NCI-H2171 (cell line): ENCODE results near the gene PALLD.

Source experiments
- DNase-seq: peaks from one replicate; lab custom pipeline; 2025; lab: John Stamatoyannopoulos, UW

The PALLD gene

DNA sequence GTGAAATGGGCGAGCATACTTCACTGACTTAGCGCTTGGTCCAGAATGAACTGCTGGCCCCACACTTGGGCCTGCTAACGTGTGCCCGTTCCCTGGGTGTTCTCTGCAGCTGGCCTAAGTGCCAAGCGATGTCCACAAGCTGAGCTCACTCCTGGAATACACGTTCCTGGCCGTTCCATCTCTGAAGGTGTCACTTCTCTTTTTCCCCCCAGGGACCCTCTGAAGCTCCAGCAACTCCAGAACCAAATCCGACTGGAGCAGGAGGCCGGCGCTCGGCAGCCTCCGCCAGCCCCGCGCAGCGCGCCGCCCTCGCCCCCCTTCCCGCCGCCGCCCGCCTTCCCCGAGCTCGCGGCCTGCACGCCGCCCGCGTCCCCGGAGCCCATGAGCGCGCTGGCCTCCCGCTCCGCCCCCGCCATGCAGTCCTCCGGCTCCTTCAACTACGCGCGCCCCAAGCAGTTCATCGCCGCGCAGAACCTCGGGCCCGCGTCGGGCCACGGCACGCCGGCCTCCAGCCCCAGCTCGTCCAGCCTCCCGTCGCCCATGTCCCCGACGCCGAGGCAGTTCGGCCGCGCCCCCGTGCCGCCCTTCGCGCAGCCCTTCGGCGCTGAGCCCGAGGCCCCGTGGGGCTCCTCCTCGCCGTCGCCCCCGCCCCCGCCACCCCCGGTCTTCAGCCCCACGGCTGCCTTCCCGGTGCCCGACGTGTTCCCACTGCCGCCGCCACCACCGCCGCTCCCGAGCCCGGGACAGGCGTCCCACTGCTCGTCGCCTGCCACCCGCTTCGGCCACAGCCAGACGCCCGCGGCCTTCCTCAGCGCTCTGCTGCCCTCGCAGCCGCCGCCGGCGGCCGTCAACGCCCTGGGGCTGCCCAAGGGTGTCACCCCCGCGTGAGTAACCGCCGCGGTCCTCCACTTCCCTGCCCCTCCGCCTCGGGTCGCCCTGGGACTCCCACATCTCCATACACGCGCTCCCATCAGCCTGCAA, 380.9 kb downstream of the PALLD start:
- no peak for DNase-seq

DNA sequence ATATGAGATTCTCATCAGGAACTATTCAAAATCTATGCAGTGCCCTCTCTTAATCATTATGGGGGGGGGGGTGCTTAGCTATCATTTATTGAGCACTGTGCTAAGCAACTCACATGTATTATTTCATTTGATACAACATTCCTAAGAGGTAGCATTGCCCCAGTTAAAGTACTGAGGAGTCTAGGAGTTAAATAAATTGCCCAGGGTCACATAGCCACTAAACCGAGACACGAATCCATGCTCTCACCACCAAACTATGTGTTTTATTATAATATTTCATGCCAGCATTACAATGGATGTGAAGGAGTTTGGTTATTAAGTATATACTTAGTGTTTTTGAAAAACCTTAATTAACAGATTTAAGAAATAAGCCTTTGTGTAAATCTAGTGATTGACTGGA, 381.8 kb downstream of the PALLD start:
- DNase-seq, result no peak

DNA sequence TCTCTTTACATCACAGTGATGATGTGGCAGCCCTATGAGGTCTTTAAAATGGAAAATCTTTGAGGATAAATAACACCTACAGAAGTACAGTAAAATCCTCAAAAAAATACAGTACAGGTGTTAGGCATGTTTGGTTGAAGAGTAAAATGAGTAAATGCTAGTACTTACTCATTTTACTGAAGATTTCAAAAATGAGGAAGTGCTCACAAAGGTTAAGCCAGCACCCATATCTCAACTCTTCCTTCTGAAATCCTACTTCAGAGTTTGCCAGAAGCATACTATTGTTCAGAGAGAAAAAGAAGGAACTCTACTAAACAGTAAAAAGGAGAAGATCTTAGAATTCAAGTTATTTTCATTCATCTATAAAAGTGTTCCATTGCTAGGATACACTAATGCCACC, 382.3 kb downstream of the PALLD start:
- DNase-seq, result no peak

DNA sequence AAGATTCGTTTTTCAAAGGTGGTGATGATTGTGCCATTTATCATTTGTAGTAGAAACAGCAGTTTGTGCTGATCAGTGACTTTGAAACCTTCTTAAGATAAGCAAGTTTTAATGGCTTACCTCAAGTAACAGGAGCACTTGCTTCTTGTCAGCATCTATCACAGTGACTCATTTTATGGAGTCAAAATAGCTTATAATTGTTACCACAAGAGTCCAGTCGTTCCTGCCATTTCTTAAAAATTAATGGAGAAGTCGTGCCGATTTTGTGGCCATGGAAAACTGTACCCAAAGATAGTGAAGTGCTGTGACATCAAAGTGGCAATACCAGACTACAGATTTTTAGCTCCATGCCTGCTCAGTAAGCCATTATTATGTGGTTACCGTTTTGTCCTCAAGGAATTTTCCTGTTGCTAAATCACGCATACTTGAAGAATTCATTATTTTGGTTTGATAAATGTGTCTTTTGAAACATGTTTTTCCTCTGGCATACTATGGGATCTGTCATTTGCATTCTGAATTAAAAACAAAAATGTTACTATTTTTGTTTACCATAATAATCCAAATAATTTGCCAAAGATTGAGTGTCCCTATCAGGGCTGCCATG, 383.3 kb downstream of the PALLD start:
- DNase-seq, result no peak

DNA sequence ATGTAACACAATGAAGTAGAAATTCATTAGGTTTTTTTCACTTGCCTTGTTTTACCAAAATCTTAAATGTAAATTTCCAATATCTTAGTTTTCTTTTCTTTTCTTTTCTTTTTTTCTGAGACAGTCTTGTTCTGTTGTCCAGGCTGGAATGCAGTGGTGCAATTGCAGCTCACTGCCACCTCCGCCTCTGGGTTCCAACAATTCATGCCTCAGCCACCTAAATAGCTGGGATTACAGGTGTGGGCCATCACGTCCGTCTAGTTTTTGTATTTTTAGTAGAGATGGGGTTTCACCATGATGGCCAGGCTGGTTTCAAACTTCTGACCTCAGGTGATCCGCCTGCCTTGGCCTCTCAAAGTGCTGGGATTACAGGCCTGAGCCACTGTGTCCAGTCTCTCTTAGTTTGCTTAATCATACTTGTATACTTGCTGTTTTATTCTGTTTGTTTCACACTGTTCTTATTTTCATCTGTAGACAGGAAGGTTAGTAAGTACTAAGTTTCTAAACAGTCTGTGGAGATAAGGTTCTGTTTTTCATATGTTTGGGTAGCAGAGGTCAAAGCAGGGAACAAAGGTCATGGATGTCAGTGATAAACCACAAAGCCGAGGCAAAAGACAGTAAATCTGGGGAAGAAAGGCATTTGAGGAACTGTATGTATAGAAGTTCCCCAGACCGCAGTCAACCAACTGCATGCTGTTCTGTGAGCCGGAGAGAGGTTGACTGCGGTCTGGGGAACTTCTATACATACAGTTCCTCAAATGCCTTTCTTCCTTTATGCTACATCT, 384.2 kb downstream of the PALLD start:
- DNase-seq, result no peak

DNA sequence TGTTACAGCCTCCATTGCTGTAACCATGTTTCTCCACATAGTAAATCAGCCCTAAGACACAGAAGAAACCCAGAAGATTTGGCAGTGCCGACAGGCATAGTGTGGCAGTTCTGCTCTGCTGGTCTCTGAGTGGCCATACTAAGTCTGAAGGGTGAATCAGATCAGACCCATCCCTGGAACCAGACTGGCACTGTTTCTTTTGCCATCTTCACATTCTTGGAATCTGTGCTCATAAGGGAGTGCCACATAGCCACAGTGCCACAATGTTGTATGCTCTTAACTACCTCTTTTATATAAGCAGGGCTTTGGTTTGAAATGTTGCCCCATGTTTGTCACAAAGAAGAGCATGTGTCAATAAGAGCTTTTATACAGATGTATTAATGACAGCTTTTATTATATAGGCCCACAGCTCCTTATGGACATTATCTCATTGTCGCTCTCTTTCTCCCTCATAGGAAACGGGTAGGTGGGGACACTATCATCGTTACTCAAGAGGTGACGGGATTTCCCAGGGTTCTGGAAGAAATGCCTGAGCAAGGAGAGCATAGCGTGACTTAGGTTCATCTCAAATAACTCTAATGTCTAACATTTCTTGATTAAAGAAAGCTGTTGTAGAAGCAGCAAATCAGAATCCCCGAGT, 385.0 kb downstream of the PALLD start:
- no peak for DNase-seq

DNA sequence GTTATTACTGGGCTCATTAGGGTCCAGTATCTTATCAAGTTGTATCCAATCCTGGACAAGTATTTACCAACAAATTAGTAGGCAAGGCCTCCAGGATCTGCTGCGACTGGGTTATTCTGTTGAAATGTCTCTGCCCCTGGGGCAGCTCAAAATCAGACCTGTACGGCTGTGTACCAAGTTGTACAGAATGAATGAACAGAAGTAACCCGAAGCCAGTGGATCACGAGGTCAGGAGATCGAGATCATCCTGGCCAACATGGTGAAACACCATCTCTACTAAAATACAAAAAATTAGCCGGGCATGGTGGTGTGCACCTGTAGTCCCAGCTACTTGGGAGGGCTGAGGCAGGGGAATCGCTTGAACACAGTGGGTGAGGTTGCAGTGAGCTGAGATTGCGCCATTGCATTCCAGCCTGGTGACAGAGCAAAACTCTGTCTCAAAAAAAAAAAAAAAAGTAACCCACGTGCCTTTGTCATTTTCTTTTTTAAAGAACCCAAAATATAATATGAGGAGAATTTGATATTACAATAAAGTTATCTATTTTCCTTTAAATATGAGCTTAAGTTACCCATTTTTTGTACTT, 385.9 kb downstream of the PALLD start:
- DNase-seq, result no peak

DNA sequence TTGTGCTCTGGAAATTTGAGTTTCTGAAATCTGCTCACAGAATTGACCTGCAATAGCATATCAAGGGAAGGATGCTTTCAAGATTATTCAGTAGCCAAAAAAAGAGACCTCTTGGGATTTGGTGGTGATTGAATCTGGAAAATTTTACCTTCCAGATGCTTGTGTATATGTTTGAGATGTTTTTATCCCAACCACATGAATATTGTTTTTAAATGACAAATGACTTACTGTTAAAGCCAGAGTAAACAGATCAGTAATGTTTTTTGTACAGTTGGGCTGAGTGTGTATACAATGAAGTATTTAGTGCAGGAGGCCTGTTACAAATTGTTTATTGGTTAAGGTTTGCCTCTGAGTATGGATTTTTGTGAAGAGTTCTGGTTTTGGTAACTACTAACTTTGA, 386.7 kb downstream of the PALLD start:
- no peak for DNase-seq

DNA sequence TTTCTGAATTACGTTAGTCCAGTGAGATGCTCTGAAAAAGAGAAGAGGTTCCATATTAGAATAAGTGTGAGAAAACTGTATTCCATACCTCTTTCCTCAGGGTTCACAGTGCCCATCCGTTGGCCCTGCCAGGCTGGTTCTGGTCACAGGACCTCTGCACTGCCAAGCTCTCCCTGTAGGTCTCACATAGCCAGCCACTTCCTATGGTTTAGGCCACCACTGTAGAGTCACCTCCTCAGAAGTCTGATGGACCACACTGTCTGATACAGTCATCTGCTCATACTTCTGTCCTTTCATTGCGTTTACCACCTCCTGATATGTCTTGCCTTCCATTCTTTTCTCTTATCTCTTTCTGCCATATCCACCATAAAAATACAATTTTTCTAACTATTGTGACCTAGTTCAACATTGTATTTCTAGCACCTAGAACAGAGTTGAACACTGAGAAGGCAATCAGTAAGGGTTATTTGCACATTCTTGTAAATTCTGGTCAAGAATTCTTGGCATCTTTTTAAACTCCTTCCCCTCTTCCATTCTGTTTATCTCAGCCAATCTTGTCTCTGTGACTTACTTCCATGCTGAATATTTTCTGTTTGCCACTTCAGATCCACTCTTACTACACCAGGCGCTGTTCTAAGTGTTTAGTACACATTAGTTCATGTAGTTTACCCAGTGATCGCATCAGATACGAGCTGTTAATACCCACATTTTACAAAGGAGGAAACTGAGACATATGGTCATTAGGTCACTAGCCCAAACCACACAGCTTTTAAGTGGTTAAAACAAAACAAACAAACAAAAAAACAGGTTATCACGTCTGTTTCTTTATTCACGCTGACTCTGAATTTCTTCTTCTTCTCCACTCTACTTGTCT, 387.6 kb downstream of the PALLD start:
- DNase-seq, result no peak

DNA sequence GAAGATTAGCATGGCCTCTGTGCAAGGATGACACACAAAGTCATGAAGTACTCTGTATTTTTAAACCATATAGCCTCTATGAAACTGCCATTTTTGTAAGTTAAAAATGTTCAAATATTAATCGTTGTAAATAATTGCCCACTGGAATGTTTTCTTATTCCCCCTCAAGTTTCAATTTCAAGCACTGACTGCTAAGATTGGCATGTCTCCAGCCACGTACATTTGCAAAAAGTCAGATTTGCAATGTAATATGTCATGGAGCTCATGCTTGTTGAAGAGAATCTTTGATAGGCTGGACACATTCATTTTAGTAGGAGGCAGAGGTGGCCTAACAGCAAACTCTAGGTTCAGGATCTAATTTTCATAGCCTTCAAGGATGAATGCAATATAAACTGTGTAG, 388.5 kb downstream of the PALLD start:
- no peak for DNase-seq

DNA sequence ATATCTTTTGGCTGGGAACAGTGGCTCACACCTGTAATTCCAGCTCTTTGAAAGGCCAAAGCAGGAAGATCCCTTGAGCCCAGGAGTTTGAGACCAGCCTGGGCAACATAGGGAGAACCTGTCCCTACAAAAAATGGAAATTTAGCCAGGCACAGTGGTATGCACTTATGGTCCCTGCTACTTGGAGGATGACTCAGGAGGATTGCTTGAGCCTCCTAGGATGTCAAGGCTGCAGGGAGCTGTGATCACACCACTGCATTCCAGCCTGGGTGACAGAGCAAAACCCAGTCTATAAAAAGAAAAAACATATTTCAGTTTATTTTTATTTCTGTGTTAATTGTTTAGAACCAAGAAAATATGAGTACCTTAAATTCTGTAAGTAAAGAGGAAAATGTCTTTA, 389.5 kb downstream of the PALLD start:
- no peak for DNase-seq

DNA sequence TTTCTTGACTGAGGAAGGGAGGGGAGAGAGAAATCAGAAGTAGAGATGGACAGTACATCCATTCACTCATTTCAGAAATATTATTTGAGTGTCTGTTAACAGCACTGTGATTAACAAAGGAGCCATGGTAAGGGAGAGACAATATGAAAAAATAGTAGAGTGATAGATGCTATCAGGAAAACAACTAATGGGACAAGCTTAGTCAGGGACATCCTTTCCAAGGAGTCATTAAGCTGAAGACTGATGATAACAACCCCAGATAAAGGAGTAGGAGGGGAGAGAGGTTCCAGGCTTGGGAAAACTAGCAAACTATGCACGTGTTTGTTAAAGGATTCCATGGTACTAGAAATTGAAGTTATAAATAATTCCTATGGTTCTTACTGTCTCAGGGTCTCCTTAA, 391.0 kb downstream of the PALLD start:
- DNase-seq, result no peak

DNA sequence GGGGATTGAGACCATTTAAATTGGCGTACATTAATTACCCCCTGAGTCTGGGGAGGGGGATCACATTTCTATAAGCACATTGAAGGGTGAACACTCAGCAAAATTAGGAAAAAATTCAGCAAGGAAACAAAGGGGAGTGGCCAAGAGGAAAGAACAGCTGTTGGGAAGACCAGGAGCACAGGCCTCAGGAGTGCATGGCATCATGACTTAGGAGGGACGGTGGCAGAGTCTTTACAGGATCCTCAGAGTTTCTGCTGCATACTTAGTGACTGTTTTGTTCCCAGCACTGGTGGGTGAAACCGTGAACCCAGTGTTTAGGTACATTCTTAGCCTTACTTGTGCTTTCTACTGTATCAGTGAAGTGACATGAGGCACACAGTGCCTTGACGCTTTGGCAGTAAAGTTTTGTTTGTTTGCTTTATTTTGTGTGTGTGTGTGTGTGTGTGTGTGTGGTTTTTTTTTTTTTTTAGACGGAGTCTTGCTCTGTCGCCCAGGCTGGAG, 391.9 kb downstream of the PALLD start:
- no peak for DNase-seq

DNA sequence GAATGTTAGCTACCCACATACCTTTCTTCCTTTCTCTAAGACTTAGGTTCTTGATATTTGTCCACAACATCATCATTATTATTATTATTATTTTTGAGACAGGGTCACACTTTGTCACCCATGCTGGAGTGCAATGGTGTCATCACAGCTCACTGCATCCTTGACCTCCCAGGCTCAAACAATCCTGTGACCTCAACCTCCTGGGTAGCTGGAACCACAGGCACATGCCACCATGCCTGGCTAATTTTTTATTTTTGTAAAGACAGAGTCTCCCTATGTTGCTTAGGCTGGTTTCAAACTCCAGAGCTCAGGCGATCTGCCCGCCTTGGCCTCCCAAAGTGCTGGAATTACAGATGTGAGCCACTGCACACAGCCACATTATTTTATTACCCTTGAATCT, 394.2 kb downstream of the PALLD start:
- DNase-seq, result no peak

DNA sequence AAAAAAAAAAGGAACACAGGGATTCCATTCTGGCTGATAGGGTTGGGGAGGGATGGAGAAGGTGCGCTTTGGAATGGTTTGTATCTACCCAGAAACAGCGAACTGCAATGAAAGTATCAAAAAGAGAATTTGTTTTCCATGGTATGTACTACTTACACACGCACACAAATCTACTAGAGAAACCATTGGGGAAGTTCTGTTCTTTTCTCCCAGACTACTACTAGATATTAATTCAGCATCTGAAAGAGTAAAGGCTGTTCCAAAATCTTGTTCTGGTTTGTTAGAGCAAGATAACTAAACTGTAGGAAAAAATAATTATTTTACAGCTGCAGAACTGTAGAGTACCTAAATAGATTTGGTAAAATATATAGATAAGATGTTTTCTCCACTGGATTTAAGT, 394.8 kb downstream of the PALLD start:
- no peak for DNase-seq

DNA sequence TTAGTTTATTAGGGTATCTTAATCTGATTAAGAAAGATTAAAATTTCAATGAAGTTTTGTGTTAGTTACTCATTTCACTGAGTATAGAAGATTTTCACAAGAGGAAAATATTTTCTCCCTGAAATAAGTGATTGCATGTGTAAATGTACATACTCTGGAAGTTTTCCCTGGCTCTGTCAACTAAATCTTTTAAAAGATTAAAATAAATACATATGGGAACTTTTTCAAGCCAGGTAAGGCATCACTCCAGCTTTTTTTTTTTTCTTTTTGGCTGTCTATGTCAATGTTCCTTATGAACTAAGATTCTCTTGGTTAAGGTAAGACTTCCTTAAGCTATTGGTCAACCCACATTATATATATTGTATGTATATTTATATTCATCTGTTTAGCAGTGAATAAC, 395.6 kb downstream of the PALLD start:
- no peak for DNase-seq

DNA sequence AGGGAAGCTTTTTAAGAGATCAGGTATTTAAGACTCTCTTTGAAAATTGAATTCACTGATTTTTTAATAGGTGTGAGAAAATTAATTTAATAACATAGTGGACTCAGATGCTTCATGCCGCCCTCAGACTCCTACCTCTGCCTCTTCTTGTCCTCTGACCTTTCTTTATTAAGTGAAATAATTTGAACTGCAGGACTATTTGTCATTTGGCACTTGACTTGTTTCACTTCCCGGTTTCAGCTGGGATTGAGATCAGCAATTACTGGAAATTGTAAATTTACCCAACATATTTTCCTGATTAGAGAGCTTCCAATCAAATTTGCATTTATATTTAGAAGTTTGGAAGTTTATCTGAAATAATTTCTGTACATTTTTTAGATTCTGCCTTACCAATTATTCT, 396.4 kb downstream of the PALLD start:
- DNase-seq, result no peak

DNA sequence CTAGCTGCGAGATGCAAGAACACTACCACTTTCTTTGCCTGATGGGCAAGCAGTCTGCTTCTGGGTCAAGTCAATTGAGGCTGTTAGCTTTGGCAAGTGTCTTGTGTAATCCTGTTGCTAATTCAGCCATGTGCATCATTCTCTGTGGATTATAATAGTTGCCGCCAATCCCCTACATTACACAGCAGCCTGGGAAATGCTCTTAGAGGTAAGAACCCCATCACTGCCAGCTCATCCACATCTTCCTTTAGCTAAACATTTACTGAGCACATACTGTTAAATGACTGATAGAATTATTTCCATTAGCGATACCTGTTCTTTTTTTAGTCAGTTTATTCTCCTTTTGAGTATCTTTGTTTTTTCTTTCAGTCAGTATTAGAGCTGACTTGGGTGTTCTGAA, 397.0 kb downstream of the PALLD start:
- DNase-seq, result no peak

DNA sequence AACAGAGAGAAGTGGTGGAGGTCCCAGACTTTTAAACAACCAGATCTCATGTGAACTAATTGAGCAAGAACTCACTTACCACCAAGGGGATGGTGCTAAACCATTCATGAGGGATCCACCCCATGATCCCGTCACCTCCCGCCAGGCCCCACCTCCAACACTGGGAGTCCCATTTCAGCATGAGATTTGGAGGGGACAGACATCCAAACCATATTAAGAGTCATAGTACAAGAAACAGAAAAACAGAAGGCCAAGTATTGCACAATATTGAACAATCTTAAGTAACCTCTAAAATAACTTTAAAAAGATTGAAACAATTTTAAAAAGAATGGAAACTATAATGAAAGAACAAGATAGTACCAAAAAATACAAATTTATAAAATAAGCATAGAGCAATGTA, 403.2 kb downstream of the PALLD start:
- DNase-seq, result no peak

DNA sequence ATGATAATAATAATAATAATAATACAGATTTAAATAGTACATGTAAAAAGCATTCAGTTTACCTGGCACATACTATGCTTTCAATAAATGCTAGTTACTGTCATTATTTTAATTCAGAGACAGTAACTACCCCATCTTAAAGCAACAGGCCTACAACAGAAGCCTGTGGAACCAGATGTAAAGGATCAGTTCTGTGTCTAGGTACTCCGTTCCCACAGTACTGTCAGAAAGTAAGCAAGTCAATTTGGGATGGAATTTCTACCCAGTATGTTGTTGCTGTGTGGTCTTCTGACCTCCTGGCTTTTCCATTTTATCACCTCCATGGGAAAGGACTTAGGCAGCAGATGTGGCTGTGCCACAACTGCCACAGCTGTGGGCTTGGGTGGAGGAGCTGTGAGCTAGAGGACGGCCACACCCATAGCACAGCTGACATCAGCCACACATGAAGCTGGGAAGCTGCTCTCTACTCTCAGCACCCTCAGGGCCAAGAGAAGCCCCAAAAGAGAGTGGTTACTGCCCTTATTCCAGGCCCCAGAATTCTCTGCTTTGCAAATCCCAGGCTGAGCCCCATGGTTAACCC, 410.4 kb downstream of the PALLD start:
- no peak for DNase-seq
